Fibroblast of peridontal ligament (primary cell): ENCODE measurements around the gene BRCA2.

ENCODE experiments used
- DNase-seq: peaks from one replicate; pipeline ENCODE4 v3.0.0-alpha.2; 2010; ENCODE audit errors: extremely low read depth

BRCA2 gene

DNA sequence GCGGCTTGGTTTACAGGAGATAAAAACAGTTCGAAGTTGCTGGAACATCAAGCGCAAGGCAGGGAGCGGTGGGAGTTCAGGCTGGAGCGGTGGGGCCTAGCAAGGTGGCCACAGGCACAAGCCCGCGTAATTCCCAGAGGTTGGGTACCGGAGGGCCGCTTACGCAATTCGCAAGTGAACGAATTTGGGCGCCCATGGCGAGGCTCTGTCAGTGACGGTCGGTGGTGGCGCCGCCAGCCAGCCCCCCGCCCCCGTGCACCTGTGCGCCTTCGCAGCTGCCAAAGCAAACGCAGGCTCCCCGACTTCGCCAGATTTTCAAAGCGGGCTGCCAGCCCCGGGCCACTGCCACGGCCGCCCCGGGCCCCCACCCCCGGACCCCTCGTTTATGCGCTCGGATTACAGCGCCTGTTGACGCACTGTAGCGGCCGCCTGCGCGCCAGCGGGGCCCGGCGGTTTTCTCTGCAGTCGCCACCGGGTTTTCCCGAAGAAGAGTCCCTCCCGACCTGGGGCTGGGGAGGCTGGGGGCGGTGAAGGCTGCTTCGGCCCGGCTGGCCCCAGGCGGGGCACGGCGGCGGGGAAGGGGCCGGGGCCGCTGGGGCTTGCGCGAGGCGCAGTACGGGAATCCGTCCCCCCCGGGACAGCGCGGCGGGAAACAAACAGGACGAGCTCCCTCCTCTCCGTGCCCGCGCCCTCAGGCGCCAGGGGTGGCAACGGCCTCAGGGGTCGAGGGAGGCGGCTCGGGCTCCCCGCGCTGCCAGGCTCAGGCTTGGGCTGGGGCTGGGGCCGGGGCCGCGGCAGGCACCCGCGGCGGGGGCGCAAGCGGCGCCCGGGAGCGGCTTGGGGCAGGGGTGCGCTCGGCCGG is 111.9 kb downstream of the BRCA2 start:
- no peak for DNase-seq

- DNase-seq = peak; percentile 41
Measured at GRCh38 chr13:32427852-32428580, 112.7 kb downstream of the BRCA2 start, which contains the start of gene N4BP2L1. N4BP2L1 (minus strand) TSS chr13:32428130; CDS start chr13:32428082, 48 bp downstream.

DNA sequence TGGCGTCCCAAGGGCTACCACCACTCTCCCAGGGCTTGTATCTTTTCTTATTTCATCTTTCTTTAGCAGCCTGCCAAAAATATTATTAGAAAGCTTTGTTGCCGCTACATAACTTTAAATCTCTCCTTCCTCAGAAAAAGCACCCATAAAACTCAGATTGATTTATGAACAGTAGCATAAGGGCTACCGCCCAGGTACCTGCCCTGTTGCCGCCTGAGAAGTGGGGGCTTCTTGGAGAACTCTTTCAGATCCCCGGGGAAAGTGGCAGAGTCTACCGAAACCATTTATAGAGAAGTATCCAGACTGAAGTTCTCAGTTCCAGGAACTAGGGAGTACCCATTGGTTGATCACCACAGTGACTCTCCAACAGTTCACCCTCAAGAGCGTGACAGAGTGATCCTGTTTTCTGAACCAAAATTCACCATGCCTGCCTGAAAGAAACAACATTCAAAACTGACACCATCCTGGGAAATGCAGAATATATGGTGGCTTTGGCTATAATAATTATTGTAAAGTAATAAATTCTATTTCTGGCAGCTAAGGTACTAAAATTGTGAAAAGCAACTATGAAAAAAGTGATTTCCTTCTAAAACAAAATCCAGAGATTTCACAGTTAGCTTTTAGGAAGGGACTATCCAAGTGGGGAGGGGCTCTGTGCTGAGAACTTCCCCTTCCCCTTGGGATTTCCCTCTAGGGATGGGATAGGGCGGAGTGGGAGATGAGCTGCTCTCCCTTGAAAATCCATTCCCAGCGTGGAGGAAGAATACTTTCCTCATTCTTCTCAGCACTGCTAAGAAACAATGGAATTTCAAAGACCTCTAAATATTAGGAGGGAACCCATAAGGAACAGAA is 113.5 kb downstream of the BRCA2 start:
- DNase-seq = no peak

GRCh38 chr13:32429433-32429909 is 114.2 kb downstream of the BRCA2 start:
- DNase-seq = no peak

DNA sequence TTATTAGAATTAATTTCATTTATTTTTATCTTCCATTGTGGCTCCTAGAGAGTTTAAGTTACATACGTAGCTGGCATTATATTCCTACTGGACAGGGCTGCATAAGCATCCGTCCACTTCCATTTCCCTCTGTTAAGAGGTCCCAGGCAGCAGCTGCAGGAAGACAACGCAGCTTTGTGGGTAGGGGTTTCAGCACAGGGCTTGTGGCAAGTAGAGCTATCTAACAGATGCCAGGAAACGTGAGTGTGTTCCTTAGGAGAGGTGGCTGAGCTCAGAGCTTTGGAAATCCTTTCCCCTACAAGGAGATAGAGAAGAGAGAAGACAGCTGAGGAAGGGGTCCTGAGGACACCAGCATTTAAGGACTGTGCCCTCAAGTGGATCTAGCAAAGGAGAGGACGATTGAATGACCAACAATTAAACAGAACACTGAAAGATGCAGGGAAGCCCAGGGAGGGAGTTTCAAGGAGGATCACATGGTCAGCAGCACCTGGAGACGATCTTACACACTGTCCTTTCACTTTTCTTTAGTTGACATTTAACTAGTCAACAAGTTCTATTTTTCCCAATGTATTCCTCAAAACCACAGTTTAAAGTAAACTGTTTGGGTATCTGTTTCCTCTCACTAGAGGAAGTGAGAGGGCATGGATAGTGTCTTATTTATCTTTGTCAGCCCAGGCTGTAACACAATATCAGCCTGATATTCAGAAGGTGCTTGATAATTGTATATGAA is 114.9 kb downstream of the BRCA2 start:
- no peak for DNase-seq

GRCh38 chr13:32431361-32431760 is 116.1 kb downstream of the BRCA2 start:
- DNase-seq = no peak

DNA sequence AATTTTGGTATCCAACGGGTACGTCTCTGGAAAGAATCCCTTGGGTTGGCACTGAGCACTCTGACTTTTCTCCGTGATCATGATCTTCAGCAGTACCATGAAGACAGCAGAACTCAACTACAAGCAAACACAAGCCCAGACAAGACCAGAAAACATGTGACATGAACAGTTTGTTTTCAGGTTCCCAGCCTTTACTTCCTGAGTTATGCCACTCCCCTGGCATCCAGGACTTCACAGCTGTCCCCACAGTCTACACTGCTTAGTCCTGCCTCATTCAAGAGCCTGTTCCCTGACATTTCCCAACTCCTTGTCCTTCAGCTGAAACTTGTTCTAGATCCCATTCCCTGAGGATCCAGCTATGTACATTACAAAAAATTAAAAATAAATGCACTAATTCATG is 117.5 kb downstream of the BRCA2 start:
- DNase-seq = no peak

DNA sequence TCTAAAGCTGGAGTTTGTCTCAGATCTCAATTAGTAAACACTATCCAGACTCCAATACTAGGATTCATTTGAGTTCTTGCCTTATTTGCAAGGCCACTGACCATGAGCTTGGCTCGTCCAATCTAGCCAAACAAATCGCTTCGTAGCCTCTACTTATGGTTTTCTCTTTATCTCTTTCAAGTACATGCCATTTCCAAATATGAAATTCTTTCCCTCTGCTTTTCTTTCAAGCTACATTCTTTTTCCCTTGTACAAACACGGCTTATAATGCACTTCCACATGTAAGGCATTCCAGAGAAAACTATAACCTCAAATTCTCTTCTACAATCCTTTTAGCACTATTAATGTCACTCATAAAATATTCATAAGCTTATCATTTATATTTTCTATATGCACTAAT is 123.6 kb downstream of the BRCA2 start:
- no peak for DNase-seq

DNA sequence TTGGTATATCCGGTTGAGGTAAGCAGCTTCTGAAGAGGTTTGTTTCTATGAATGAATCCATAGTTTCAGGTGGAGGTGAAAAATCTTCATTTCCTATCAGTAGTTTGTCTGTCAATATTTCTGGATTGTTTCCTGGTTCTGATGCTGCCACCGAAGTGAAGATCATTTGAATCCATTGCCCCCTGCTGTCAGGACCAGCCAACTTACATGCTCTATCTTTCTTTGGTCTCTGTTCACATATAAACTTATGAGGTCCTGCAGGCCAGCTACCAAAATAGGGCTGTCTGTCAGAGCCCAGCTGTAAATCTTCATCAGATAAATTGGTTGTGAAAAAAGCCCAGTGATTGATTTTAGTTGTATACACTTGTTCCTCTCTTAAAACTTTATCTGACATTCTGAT is 127.8 kb downstream of the BRCA2 start:
- peak; percentile 40 for DNase-seq

GRCh38 chr13:32445461-32445860 is 130.2 kb downstream of the BRCA2 start:
- DNase-seq = no peak

DNA sequence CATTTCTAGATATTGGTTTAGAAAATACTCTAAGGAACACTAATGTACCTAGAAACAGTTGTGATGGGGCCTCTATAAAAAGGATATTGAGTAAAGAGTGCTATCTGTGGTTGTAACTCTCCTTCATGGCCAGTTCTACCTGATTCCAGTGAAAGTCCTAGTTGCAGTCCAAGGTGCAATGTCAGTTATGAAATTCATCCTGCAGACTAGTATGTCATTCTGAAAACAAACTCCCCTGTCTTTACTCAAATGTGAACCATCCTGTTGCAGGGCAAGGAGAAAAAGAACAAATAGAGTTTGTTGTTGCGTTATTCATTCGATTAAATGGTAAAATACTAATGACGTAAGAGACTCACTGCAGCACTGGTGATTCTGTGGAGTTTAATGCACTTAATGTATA is 130.9 kb downstream of the BRCA2 start:
- no peak for DNase-seq

- no peak for DNase-seq
Measured at GRCh38 chr13:32446773-32447465, 131.6 kb downstream of the BRCA2 start.

- no peak for DNase-seq
Measured at GRCh38 chr13:32447894-32448623, 132.8 kb downstream of the BRCA2 start.

DNA sequence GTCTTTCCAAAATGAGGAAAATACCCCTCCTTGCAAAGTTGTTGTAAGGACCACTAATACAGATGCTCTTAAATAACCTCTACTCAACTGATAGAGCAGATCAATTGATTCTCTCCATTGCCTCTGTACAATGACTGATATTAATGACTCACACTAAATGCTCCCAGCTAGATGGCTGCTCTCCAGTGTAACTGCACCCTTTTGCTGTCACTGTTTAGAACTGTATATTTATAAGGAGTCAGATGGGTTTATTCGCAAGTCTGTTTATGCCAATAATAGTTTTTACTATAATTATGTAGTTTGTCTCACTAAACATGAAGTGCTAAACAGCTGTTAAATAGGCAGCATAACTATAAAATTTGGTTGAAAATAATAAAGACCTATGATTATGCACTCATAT is 133.7 kb downstream of the BRCA2 start:
- no peak for DNase-seq
